Common myeloid progenitor, CD34-positive (primary cell): ENCODE data around the gene DIP2C.

Source experiments
- CTCF ChIA-PET: fragments of 350-600 bp; sonication (Branson Sonifier 250); formaldehyde crosslinking; loops from one replicate; lab custom pipeline; 2021; ENCODE audit warnings: antibody characterized with exemption; lab: Charles Lee
- POLR2A ChIA-PET: fragments of 350-600 bp; sonication (Branson Sonifier 250); formaldehyde crosslinking; loops from one replicate; lab custom pipeline; 2021; ENCODE audit warnings: antibody characterized with exemption; lab: Charles Lee
- DNase-seq, 3 donors: peaks; one replicate each; pipeline versions ENCODE4 v3.0.0 to v3.0.0-alpha.2; 2013
- H3K27ac ChIP-seq, 2 experiments: 1 replicate in 1 of 2; 2 replicates in 1 of 2; pipeline ENCODE4 v1.7.0; 2013; ENCODE audit warnings: inconsistent platforms in 2 of 2, low read length in 2 of 2, mild to moderate bottlenecking in 2 of 2, low read depth in 1 of 2, moderate library complexity in 1 of 2; ENCODE audit not compliant: severe bottlenecking in 2 of 2, insufficient read depth in 1 of 2, poor library complexity in 1 of 2
- H3K27me3 ChIP-seq, 5 experiments: replicated peaks in 2 of 5; 1 replicate in 3 of 5; 2 replicates in 2 of 5; pipeline versions ENCODE4 v1.6.1 to v1.7.0; 2013; ENCODE audit warnings: low read length in 4 of 5, mild to moderate bottlenecking in 2 of 5, moderate library complexity in 2 of 5, inconsistent platforms in 1 of 5; ENCODE audit not compliant: insufficient read depth in 5 of 5, control insufficient read depth in 4 of 5
- H3K36me3 ChIP-seq, 4 experiments: 1 replicate in 2 of 4; 2 replicates in 2 of 4; pipeline versions ENCODE4 v1.6.1 to v1.7.0; 2013; ENCODE audit warnings: low read length in 3 of 4, control low read depth in 1 of 4, mild to moderate bottlenecking in 1 of 4; ENCODE audit not compliant: control insufficient read depth in 4 of 4, insufficient read depth in 4 of 4
- H3K4me1 ChIP-seq, 4 experiments: 1 replicate in 3 of 4; 2 replicates in 1 of 4; pipeline versions ENCODE4 v1.6.1 to v1.7.1; 2013; ENCODE audit warnings: low read length in 3 of 4, mild to moderate bottlenecking in 3 of 4, control low read depth in 1 of 4, inconsistent platforms in 1 of 4, moderate library complexity in 1 of 4; ENCODE audit not compliant: control insufficient read depth in 4 of 4, insufficient read depth in 4 of 4; ENCODE audit errors: control extremely low read depth in 1 of 4
- H3K4me3 ChIP-seq, 7 experiments: 1 replicate in 4 of 7; 2 replicates in 3 of 7; pipeline versions ENCODE4 v1.5.1 to v1.7.0; 2013; ENCODE audit warnings: mild to moderate bottlenecking in 7 of 7, low read length in 6 of 7, moderate library complexity in 6 of 7, inconsistent platforms in 2 of 7, low read depth in 2 of 7, control low read depth in 1 of 7; ENCODE audit not compliant: insufficient read depth in 4 of 7, control insufficient read depth in 1 of 7; ENCODE audit errors: extremely low read depth in 1 of 7
- H3K9me3 ChIP-seq, 5 experiments: 1 replicate in 4 of 5; 2 replicates in 1 of 5; pipeline versions ENCODE4 v1.6.1 to v1.7.1; 2013; ENCODE audit warnings: low read length in 4 of 5, mild to moderate bottlenecking in 2 of 5, inconsistent platforms in 1 of 5, low read depth in 1 of 5, moderate library complexity in 1 of 5; ENCODE audit not compliant: control insufficient read depth in 4 of 5, insufficient read depth in 2 of 5; ENCODE audit errors: control extremely low read depth in 1 of 5
- WGBS: methylation state at CpG from one replicate; pipeline ENCODE4 v1.1.5; 2013; ENCODE audit not compliant: insufficient coverage; 5-methylcytosine and 5-hydroxymethylcytosine counted together

The DIP2C gene

DNA sequence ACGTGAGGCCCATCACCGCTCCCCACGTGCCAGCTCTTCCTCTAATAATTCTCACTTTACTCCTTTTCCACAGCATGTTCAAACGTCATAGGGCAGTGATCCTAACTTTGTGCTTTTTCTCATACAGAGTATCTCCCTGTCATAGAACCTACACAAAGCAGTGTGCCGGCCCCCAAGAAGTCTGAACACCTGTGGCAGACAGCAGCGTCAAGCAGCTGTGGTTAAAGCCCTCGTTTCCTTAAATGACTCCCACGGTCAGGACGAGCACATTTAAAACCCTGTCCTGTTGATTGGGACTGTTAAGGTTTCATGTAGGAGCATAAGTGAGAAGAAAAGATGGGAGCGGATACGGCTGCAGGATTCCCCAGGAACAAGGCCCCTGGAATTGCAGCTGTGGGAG lies 267.2 kb downstream of the DIP2C start:
- Histone ChIP-seq H3K27ac (no peak overlapping the region), H3K4me3 (no peak overlapping the region), H3K36me3 (no peaks in the 10 kb centered on the region), H3K4me1 (no peaks in the 10 kb centered on the region), H3K27me3 (peaks cover 0 to 4% (median 0%) of the 10 kb centered on the region in 5 experiments), H3K9me3 (no peaks in the 10 kb centered on the region)
- ChIA-PET POLR2A (no interaction called here), CTCF (no interaction called here)
- DNase-seq, result no peak
- 92% methylated on average over 11 of the region's 11 CpGs for WGBS

DNA sequence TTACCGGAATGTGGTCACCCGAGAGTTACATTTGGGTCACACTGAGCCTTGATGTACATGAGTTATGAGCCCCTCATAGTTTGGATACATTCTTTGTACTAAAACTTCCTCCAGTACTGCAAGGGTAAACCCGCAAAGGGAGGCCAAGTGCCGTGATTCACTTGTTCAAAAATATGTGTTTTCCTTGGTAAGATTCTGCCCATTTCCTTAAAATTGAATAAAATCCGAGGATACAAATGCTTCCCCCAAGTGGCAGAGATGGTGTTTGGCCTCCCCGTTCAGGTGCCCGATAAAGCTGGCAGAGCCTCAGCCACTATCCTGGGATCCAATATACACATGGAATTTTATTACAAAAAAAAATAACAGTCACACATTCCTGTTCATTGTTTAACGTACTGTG lies 268.3 kb downstream of the DIP2C start:
- ChIA-PET CTCF (no interaction called here), POLR2A (no interaction called here)
- no peaks in the 10 kb centered on the region for H3K36me3 ChIP-seq
- no peak for DNase-seq
- H3K4me3 ChIP-seq, result no peak overlapping the region
- H3K27ac ChIP-seq, result no peak overlapping the region
- no peaks in the 10 kb centered on the region for H3K27me3 ChIP-seq
- no peaks in the 10 kb centered on the region for H3K4me1 ChIP-seq
- WGBS, result 93% methylated on average over 6 of the region's 8 CpGs
- H3K9me3 ChIP-seq, result no peaks in the 10 kb centered on the region

DNA sequence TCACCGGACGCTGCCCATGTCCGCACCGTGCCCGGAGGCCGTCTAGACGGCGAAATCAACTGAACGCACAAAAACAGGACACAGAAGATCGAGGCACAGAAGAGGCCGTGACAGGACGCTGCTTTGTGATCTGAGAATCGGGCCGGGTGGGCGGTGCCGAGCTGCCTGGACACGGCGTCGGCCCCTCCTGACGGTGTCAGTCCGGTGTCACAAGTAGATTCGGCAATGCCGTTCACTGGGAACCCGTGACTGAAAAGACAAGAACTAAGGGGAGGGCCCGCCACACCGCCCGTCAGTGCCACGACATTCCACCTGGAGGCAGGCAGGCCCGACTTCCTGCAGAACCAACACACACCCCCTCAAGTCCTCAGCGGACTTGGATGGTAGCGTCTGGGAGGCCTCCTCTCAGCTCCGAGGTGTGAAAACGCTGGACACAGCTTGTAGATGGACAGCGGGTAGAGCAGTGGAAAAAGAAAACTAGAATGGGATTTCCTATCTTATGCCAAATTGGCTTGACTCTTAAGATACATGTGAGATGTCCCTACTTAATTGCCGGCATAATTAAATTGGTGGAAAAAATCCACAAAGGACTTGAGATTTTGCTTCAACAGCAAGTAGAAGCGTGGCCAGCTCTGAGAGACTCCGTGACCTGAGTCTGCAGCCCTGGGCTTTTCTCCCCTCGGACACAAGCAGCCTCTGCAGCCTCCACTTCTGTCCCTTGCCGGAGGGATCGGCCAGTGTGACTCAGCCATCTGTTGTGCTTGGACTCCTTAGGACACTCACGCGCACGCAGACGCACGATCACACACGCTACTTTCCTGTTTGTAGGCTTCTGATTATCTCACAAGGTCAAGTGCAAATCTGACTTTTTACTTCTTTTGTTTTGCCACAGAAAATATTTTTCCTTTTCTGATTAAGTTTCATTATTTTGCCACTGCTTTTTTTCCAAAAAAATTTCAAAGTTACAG lies 269.0 kb downstream of the DIP2C start:
- Histone ChIP-seq H3K36me3 (no peaks in the 10 kb centered on the region), H3K4me3 (no peak overlapping the region), H3K27me3 (peaks cover 0 to 4% (median 0%) of the 10 kb centered on the region in 5 experiments), H3K9me3 (no peaks in the 10 kb centered on the region), H3K27ac (no peak overlapping the region), H3K4me1 (no peaks in the 10 kb centered on the region)
- no peak for DNase-seq
- CTCF ChIA-PET, result no interaction called here
- POLR2A ChIA-PET, result no interaction called here
- WGBS, result 96% methylated on average over 43 of the region's 46 CpGs

DNA sequence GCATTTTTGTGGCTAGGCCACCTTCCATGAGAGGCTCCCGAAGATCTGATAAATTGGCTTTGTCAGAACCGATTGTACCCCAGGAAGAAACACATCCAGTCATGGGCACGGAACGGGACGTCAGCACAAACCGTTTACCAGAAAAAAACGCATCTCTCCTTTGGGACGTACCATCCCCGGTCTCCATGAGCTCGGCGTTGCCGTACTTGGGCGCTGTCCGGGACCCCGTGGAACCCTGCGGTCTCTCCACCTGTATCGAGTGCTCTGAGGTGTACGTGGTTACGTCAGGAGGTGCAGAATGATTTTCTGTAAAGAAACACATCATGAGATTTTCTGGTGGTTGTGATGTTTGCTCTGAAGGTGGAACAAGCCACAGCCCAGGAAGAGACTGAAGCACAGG lies 270.6 kb downstream of the DIP2C start:
- Histone ChIP-seq H3K27ac (no peak overlapping the region), H3K27me3 (peaks cover 0 to 9% (median 0%) of the 10 kb centered on the region in 5 experiments), H3K4me3 (no peak overlapping the region), H3K36me3 (no peaks in the 10 kb centered on the region), H3K9me3 (no peaks in the 10 kb centered on the region), H3K4me1 (no peaks in the 10 kb centered on the region)
- WGBS, result 97% methylated on average over 19 of the region's 19 CpGs
- CTCF ChIA-PET, result no interaction called here
- DNase-seq, result no peak
- POLR2A ChIA-PET, result no interaction called here

DNA sequence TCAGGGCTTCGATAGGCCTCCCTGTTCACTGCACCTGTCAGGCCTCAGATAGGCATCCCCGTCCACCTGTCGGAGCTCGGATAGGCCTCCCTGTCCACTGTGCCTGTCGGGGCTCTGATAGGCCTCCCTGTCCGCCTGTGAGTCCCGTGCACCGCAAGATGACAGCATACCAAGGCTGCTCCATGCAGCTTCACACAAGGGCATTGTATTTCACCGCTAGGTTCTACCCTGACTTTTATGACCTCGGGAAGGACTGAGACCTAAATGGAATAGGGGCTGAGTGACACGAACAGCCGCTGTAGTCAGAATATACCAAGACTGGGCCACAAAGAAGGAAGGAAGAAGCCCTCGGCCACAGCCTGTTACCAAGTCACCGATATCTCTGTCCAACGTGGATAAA lies 271.2 kb downstream of the DIP2C start:
- Histone ChIP-seq H3K27ac (no peak overlapping the region), H3K36me3 (no peaks in the 10 kb centered on the region), H3K9me3 (no peaks in the 10 kb centered on the region), H3K27me3 (peaks cover 0 to 13% (median 0%) of the 10 kb centered on the region in 5 experiments), H3K4me1 (no peaks in the 10 kb centered on the region), H3K4me3 (no peak overlapping the region)
- WGBS, result 87% methylated on average over 11 of the region's 15 CpGs
- CTCF ChIA-PET, result no interaction called here
- POLR2A ChIA-PET, result no interaction called here
- no peak for DNase-seq

DNA sequence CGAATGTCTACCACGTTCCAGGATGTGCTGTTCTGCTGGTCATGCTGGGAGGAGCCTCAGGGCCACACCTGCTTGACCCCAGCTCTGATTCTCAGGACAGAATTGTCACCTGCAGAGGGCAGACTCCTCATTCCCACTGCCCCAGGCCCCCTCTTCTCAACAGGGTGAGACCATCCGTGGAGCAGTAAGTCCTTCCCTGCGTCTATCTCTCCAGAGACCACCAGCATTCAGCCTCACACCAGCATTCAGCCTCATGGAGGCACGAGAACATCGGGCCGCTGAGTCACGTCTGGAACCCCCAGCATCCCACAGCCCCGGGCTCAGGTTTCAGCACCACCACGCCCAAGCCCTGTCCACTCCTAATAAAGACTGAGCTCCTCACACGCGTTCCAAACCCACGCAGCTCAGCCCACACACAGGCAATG lies 273.4 kb downstream of the DIP2C start:
- WGBS, result 87% methylated on average over 11 of the region's 13 CpGs
- Histone ChIP-seq H3K9me3 (no peaks in the 10 kb centered on the region), H3K27me3 (peaks cover 0 to 20% (median under 1%) of the 10 kb centered on the region in 5 experiments), H3K4me3 (no peak overlapping the region), H3K27ac (no peak overlapping the region), H3K4me1 (no peaks in the 10 kb centered on the region), H3K36me3 (no peaks in the 10 kb centered on the region)
- no peak for DNase-seq
- CTCF ChIA-PET, result no interaction called here
- POLR2A ChIA-PET, result no interaction called here

DNA sequence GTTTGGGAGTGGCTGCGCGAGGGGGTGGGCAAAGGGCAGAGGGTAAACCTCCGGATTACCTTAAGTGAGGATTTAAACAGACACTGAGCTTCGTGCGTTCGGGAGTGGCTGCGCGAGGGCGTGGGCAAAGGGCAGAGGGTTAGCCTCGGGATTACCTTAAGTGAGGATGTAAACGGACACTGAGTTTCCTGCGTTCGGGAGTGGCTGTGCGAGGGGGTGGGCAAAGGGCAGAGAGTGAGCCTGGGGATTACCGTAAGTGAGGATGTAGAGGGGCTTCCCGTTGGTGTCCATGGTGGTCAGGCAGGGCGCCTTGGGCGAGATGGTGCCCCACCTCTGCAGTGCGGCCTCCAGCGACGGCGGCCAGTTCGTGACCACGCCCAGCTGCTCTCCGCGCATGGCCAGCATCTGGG lies 275.8 kb downstream of the DIP2C start:
- Histone ChIP-seq H3K27me3 (peaks cover 0 to 23% (median 2%) of the 10 kb centered on the region in 5 experiments), H3K27ac (no peak overlapping the region), H3K36me3 (no peaks in the 10 kb centered on the region), H3K4me1 (no peaks in the 10 kb centered on the region), H3K4me3 (no peak overlapping the region), H3K9me3 (no peaks in the 10 kb centered on the region)
- WGBS, result 86% methylated on average over 26 of the region's 26 CpGs
- ChIA-PET POLR2A (no interaction called here), CTCF (no interaction called here)
- DNase-seq, result no peak
